NCI-H1048 (cell line): Measurements from ENCODE around the gene GYPA.
"Not testable (repeated sequence)": the region's sequence is repeated elsewhere in the genome, so short reads cannot be mapped to it uniquely, and the experiment has no call there.

Experiments
- DNase-seq: peaks from one replicate; lab custom pipeline; 2025; lab: John Stamatoyannopoulos, UW

GYPA gene

GRCh38 chr4:144140594-144141295 lies at the start of gene GYPA:
Gene GYPA, minus strand, starts transcription at chr4:144140718. Its CDS starts 83 bp downstream, at chr4:144140635.
- not testable (repeated sequence) for DNase-seq

- DNase-seq = no peak
These were observed 49.5 kb upstream of the GYPA start for GRCh38 chr4:144190009-144190408.

GRCh38 chr4:144189121-144189520 lies 48.6 kb upstream of the GYPA start:
- no peak for DNase-seq

- DNase-seq = no peak
These were observed 44.6 kb upstream of the GYPA start for GRCh38 chr4:144185086-144185485.

GRCh38 chr4:144183165-144183564 lies 42.6 kb upstream of the GYPA start:
- no peak for DNase-seq

GRCh38 chr4:144181391-144181790 lies 40.9 kb upstream of the GYPA start:
- no peak for DNase-seq

GRCh38 chr4:144179152-144179739 lies 38.7 kb upstream of the GYPA start:
- no peak for DNase-seq

GRCh38 chr4:144178414-144178813 lies 37.9 kb upstream of the GYPA start:
- no peak for DNase-seq

GRCh38 chr4:144176476-144176875 lies 36.0 kb upstream of the GYPA start:
- DNase-seq = no peak

- no peak for DNase-seq
These were observed 34.0 kb upstream of the GYPA start for GRCh38 chr4:144174401-144175067.

GRCh38 chr4:144171697-144172096 lies 31.2 kb upstream of the GYPA start:
- DNase-seq = no peak

GRCh38 chr4:144169211-144169610 lies 28.7 kb upstream of the GYPA start:
- no peak for DNase-seq

- DNase-seq = no peak
These were observed 13.5 kb upstream of the GYPA start for GRCh38 chr4:144154044-144154443.

GRCh38 chr4:144142690-144143326 lies 2.3 kb upstream of the GYPA start:
- DNase-seq = not testable (repeated sequence)

- no peak for DNase-seq
These were observed 975 bp upstream of the GYPA start for GRCh38 chr4:144141493-144141892.

GRCh38 chr4:144139991-144140390 lies 527 bp downstream of the GYPA start:
- DNase-seq = not testable (repeated sequence)

GRCh38 chr4:144139547-144139946 lies 971 bp downstream of the GYPA start:
- not testable (repeated sequence) for DNase-seq

- not testable (repeated sequence) for DNase-seq
These were observed 2.3 kb downstream of the GYPA start for GRCh38 chr4:144138239-144138638.

- DNase-seq = not testable (repeated sequence)
These were observed 3.2 kb downstream of the GYPA start for GRCh38 chr4:144137137-144137931.

- DNase-seq = not testable (repeated sequence)
These were observed 4.3 kb downstream of the GYPA start for GRCh38 chr4:144136189-144136588.

GRCh38 chr4:144130167-144130566 lies 10.4 kb downstream of the GYPA start:
- not testable (repeated sequence) for DNase-seq
